Endothelial cell of umbilical vein (primary cell): ENCODE results near the gene GOLGA6L24. TPM values are rescaled to one million over a fixed set of nuclear protein-coding genes. Genes with fewer than 3 reads are reported as not detected.
"Not testable (repeated sequence)": the region's sequence is repeated elsewhere in the genome, so short reads cannot be mapped to it uniquely, and the experiment has no call there.

Experiments used
- Bru-seq: library from RNA; stranded (reverse); fragments of 400-500 nt; gene quantifications from one replicate; lab custom pipeline; 2021; lab: Mats Ljungman, UMichigan
- BruChase-seq, 2 experiments: library from RNA; stranded (reverse); fragments of 400-500 nt; gene quantifications; one replicate each; lab custom pipeline; 2021; lab: Mats Ljungman, UMichigan
- BruUV-seq: library from RNA; stranded (reverse); fragments of 400-500 nt; replicated peaks from 2 replicates; lab custom pipeline; 2021; lab: Mats Ljungman, UMichigan
- CTCF ChIA-PET: fragments of 300-600, 350-600 bp; sonication (Branson Sonifier 250); formaldehyde crosslinking; loops from one replicate; lab custom pipeline; 2021; ENCODE audit warnings: antibody characterized with exemption, inconsistent platforms; lab: Charles Lee
- POLR2A ChIA-PET: fragments of 300-600, 350-600 bp; sonication (Branson Sonifier 250); formaldehyde crosslinking; loops from one replicate; lab custom pipeline; 2021; ENCODE audit warnings: antibody characterized with exemption, inconsistent platforms; lab: Charles Lee
- DNase-seq: peaks from one replicate; pipeline ENCODE4 v3.0.0-alpha.2; 2011; ENCODE audit warnings: low read depth, low spot score
- FAIRE-seq: peaks from 2 replicates; lab custom pipeline; 2011; peaks lifted over from hg19 to GRCh38; lab: Jason Lieb, UNC
- H2AFZ ChIP-seq: 2 replicates; pipeline ENCODE4 v1.6.0; 2012; ENCODE audit warnings: low read depth, low read length, control low read depth, inconsistent platforms
- H3K27ac ChIP-seq: 2 replicates; pipeline ENCODE4 v1.5.1; 2011; ENCODE audit warnings: low read depth, mild to moderate bottlenecking, control low read depth, low read length, moderate library complexity; ENCODE audit not compliant: insufficient read depth
- H3K27me3 ChIP-seq, 2 experiments: 2 replicates each; pipeline versions ENCODE4 v1.6.0 to v1.6.1; 2011; ENCODE audit warnings: low read length in 2 of 2, mixed read lengths in 1 of 2; ENCODE audit not compliant: control insufficient read depth in 2 of 2, insufficient read depth in 2 of 2
- H3K36me3 ChIP-seq, 2 experiments: 2 replicates in 1 of 2; 3 replicates in 1 of 2; pipeline ENCODE4 v1.5.1; 2011; ENCODE audit warnings: low read length in 2 of 2, mild to moderate bottlenecking in 1 of 2, moderate library complexity in 1 of 2; ENCODE audit not compliant: control insufficient read depth in 2 of 2, insufficient read depth in 2 of 2; ENCODE audit errors: extremely low read depth in 1 of 2
- H3K4me1 ChIP-seq: 3 replicates; pipeline ENCODE4 v1.5.1; 2011; ENCODE audit warnings: mild to moderate bottlenecking, low read length; ENCODE audit not compliant: control insufficient read depth, insufficient read depth; ENCODE audit errors: extremely low read depth
- H3K4me2 ChIP-seq: 2 replicates; pipeline ENCODE4 v1.6.1; 2011; ENCODE audit warnings: low read length, control low read depth, mixed read lengths; ENCODE audit not compliant: insufficient read depth
- H3K4me3 ChIP-seq, 3 experiments: fragments of 200-600 bp in 1 of 3; sonication (generic), shearing (Covaris generic) in 1 of 3; replicated peaks in 1 of 3; 2 replicates each; pipeline ENCODE4 v1.5.1; 2011 to 2016; ENCODE audit warnings: control low read depth in 3 of 3, low read length in 3 of 3, mild to moderate bottlenecking in 2 of 3, inconsistent platforms in 1 of 3, low read depth in 1 of 3, moderate library complexity in 1 of 3; ENCODE audit not compliant: insufficient read depth in 1 of 3
- H3K79me2 ChIP-seq: 2 replicates; pipeline ENCODE4 v1.6.0; 2012; ENCODE audit warnings: low read length, inconsistent platforms; ENCODE audit not compliant: control insufficient read depth, insufficient read depth
- H3K9ac ChIP-seq: replicated peaks from 2 replicates; pipeline ENCODE3; 2011; ENCODE audit warnings: low read length, control low read depth; ENCODE audit not compliant: insufficient read depth; ENCODE audit errors: extremely low read depth
- H3K9me1 ChIP-seq: replicated peaks from 3 replicates; pipeline ENCODE4 v1.6.0; 2011; ENCODE audit warnings: mild to moderate bottlenecking, low read length; ENCODE audit not compliant: control insufficient read depth, insufficient read depth; ENCODE audit errors: extremely low read depth
- H3K9me3 ChIP-seq: replicated peaks from 2 replicates; pipeline ENCODE4 v1.5.1; 2012; ENCODE audit warnings: low read length, inconsistent platforms; ENCODE audit not compliant: control insufficient read depth, insufficient read depth
- H4K20me1 ChIP-seq: replicated peaks from 2 replicates; pipeline ENCODE3; 2011; ENCODE audit warnings: mild to moderate bottlenecking, low read length; ENCODE audit not compliant: control insufficient read depth, insufficient read depth; ENCODE audit errors: extremely low read depth
- dilution Hi-C: fragments of 300-500 bp; cut with MboI; formaldehyde crosslinking; loops from one replicate; pipeline ENCODE4 v1.15.0; 2019; ENCODE audit warnings: low sequenced_read_pairs; ENCODE audit not compliant: extremely low pct_ligation_motif_present
- intact Hi-C: fragments of 100-400 bp; cut with micrococcal nuclease; formaldehyde crosslinking; loops from one replicate; pipeline ENCODE4 v1.10.0; 2022
- long read RNA-seq: library from polyadenylated mRNA; stranded (forward); transcript quantifications from one replicate; pipeline ENCODE4 v2.0.0, GENCODE V29; 2021
- polyA minus RNA-seq, 3 experiments: library from RNA; depleted of rRNA, polyadenylated mRNA; stranded (reverse); fragments of >200 nt; gene quantifications; 1 replicate in 1 of 3; 2 replicates in 2 of 3; pipeline ENCODE4 v1.2.3, GENCODE V29; 2011
- polyA plus RNA-seq, 4 experiments: library from polyadenylated mRNA; depleted of rRNA in 3 of 4; stranded (reverse) in 3 of 4; unstranded in 1 of 4; fragments of >200 nt; gene quantifications; 2 replicates each; pipeline versions ENCODE4 v1.2.1 to v1.2.3, GENCODE V29; 2011 to 2012; ENCODE audit warnings: missing spikeins in 1 of 4
- total RNA-seq: library from RNA; stranded (reverse); gene quantifications from 2 replicates; pipeline ENCODE4 v1.2.3, GENCODE V29; 2021

Gene GOLGA6L24, protein sequence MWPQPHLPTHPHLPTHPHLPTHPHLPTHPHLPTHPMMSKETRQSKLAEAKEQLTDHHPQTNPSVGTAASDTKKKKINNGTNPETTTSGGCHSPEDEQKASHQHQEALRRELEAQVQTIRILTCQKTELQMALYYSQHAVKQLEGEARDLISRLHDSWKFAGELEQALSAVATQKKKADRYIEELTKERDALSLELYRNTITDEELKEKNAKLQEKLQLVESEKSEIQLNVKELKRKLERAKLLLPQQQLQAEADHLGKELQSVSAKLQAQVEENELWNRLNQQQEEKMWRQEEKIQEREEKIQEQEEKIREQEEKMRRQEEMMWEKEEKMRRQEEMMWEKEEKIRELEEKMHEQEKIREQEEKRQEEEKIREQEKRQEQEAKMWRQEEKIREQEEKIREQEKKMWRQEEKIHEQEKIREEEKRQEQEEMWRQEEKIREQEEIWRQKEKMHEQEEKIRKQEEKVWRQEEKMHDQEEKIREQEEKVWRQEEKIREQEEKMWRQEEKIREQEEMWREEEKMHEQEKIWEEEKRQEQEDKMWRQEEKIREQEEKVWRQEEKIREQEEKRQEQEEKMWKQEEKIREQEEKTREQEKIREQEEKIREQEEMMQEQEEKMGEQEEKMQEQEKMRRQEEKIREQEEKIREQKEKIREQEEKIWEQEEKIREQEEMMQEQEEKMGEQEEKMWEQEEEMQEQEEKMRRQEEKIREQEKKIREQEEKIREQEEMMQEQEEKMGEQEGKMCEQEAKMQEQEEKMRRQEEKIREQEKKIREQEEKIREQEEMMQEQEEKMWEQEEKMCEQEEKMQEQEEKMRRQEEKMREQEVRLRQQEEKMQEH
- total RNA-seq (not detected in 2 replicates), polyA plus RNA-seq (not detected in 2 replicates), polyA minus RNA-seq (not detected in 2 replicates), Bru-seq, nascent RNA (not detected), BruChase-seq, experiment 1, labeled RNA remaining after a 6-hour chase (not detected), BruChase-seq, experiment 2, labeled RNA remaining after a 2-hour chase (not detected)
- polyA plus RNA-seq (2011; cell fraction: cytosol; rRNA removed), result not detected in 2 replicates
- not detected in 2 replicates for polyA plus RNA-seq (2011; cell fraction: nucleus; rRNA removed)
- polyA plus RNA-seq (2012), result not detected in 2 replicates
- polyA minus RNA-seq (2011; cell fraction: cytosol; rRNA and poly(A)+ RNA removed), result not detected
- not detected in 2 replicates for polyA minus RNA-seq (2011; cell fraction: nucleus; rRNA and poly(A)+ RNA removed)
- long read RNA-seq, result 0 reads

DNA sequence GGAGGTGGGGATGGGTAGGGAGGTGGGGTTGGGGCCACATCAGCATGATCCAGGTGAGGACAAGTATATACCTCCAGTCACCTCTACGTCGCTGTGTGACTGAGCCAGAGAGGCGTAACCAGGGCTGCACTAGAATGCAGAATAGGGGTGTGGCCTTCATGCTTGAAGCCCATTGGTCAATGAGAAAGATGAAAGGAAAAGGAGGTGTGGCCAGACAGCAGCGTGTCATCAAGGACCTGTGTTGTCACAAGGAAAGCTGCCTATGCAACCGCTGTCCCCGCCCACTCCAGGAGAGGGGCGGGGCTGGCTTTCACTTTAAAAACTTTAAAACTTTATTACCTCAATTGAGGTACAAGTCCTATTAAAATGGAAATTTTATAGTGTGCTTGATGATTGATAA is at the start of gene GOLGA6L24:
TSS of gene GOLGA6L24 (minus strand) at position 101 of the 400 bp plus-strand sequence. CDS start at position 40, 61 bp downstream.
- H3K27me3 ChIP-seq, dilution Hi-C loops, POLR2A ChIA-PET, H3K9me1 ChIP-seq, H3K79me2 ChIP-seq, BruUV-seq, H3K9me3 ChIP-seq, H2AFZ ChIP-seq, CTCF ChIA-PET, H3K27ac ChIP-seq, H4K20me1 ChIP-seq, H3K36me3 ChIP-seq, FAIRE-seq, H3K4me2 ChIP-seq, DNase-seq, H3K4me1 ChIP-seq, H3K9ac ChIP-seq, intact Hi-C loops, H3K4me3 ChIP-seq: not testable (repeated sequence)

- POLR2A ChIA-PET, H3K79me2 ChIP-seq, H3K4me2 ChIP-seq, H3K9me3 ChIP-seq, H3K9ac ChIP-seq, H3K4me3 ChIP-seq, BruUV-seq, CTCF ChIA-PET, H3K27ac ChIP-seq, FAIRE-seq, H3K4me1 ChIP-seq, H3K9me1 ChIP-seq, intact Hi-C loops, dilution Hi-C loops, H4K20me1 ChIP-seq, DNase-seq, H3K27me3 ChIP-seq, H3K36me3 ChIP-seq, H2AFZ ChIP-seq: not testable (repeated sequence)
Observed at GRCh38 chr15:28402774-28403435, 45.0 kb upstream of the GOLGA6L24 start.

- H3K36me3 ChIP-seq, dilution Hi-C loops, H3K4me3 ChIP-seq, DNase-seq, H3K27me3 ChIP-seq, H2AFZ ChIP-seq, H3K4me2 ChIP-seq, H3K27ac ChIP-seq, CTCF ChIA-PET, H3K9ac ChIP-seq, H3K4me1 ChIP-seq, BruUV-seq, FAIRE-seq, H4K20me1 ChIP-seq, POLR2A ChIA-PET, H3K9me1 ChIP-seq, intact Hi-C loops, H3K9me3 ChIP-seq, H3K79me2 ChIP-seq: not testable (repeated sequence)
Observed at GRCh38 chr15:28396022-28396421, 38.1 kb upstream of the GOLGA6L24 start.
